ENCODE results near the gene GLUL. TPM values are rescaled to one million over a fixed set of nuclear protein-coding genes. Genes with fewer than 3 reads are reported as not detected.
"Not testable (repeated sequence)": the region's sequence is repeated elsewhere in the genome, so short reads cannot be mapped to it uniquely, and the experiment has no call there.

GLUL gene
- total RNA-seq, 2 donors from 2014 or later, result 85.5 to 136 TPM

- H3K4me3 Mint-ChIP-seq, result peak overlapping the region; percentile 99
- peaks cover 33% of the 10 kb centered on the region for H3K36me3 Mint-ChIP-seq
- peak overlapping the region in 1 of 2 donors; percentile 24 for H3K27ac Mint-ChIP-seq
- H3K27me3 Mint-ChIP-seq, result no peaks in the 10 kb centered on the region
- ATAC-seq, result no peak
- DNase-seq (ENCODE audit: low spot score), result no peak
- H3K9me3 Mint-ChIP-seq, result no peaks in the 10 kb centered on the region
- peaks cover 25 to 27% of the 10 kb centered on the region in 2 donors for H3K4me1 Mint-ChIP-seq (ENCODE audit: low read depth in 2 of 2)
These were observed 3.0 kb downstream of the GLUL start for GRCh38 chr1:182388392-182389134.

GRCh38 chr1:182387566-182387965 is 4.0 kb downstream of the GLUL start:
- no peaks in the 10 kb centered on the region for H3K27me3 Mint-ChIP-seq
- no peaks in the 10 kb centered on the region for H3K9me3 Mint-ChIP-seq
- ATAC-seq (no peak), DNase-seq (ENCODE audit: low spot score) (no peak)
- H3K4me1 Mint-ChIP-seq (ENCODE audit: low read depth in 2 of 2), result peaks cover 22% of the 10 kb centered on the region in 2 donors
- no peak overlapping the region for H3K27ac Mint-ChIP-seq
- H3K36me3 Mint-ChIP-seq, result peaks cover 33% of the 10 kb centered on the region
- H3K4me3 Mint-ChIP-seq, result no peak overlapping the region

DNA sequence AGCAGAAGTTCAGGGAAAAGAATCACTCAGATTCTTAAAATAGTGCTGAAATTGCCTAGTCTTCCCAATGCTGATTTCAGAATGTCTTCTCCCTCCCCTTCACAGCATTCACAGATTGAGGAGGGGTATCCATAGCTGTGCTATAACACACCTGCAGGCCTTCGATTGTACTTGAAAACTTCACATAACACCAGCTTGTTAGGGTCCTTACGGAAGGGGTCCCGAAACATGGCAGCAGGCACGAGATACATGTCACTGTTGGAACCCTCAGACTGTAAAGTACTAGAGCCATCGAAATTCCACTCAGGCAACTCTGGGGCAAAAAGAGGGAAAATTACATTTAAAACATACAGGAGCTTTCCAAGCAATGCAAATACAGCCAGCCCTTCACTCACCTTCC is 4.6 kb downstream of the GLUL start:
- Mint-ChIP-seq H3K36me3 (peaks cover 33% of the 10 kb centered on the region), H3K9me3 (no peaks in the 10 kb centered on the region), H3K27ac (no peak overlapping the region), H3K4me1 (ENCODE audit: low read depth in 2 of 2) (peaks cover 21 to 22% of the 10 kb centered on the region in 2 donors), H3K4me3 (no peak overlapping the region), H3K27me3 (no peaks in the 10 kb centered on the region)
- ATAC-seq (no peak), DNase-seq (ENCODE audit: low spot score) (no peak)

GRCh38 chr1:182385885-182386853 is 5.4 kb downstream of the GLUL start:
- DNase-seq (ENCODE audit: low spot score) (no peak), ATAC-seq (no peak)
- Mint-ChIP-seq H3K4me1 (ENCODE audit: low read depth in 2 of 2) (peaks cover 20 to 21% of the 10 kb centered on the region in 2 donors), H3K4me3 (no peak overlapping the region), H3K27me3 (no peaks in the 10 kb centered on the region), H3K27ac (no peak overlapping the region), H3K36me3 (peaks cover 33% of the 10 kb centered on the region), H3K9me3 (no peaks in the 10 kb centered on the region)

DNA sequence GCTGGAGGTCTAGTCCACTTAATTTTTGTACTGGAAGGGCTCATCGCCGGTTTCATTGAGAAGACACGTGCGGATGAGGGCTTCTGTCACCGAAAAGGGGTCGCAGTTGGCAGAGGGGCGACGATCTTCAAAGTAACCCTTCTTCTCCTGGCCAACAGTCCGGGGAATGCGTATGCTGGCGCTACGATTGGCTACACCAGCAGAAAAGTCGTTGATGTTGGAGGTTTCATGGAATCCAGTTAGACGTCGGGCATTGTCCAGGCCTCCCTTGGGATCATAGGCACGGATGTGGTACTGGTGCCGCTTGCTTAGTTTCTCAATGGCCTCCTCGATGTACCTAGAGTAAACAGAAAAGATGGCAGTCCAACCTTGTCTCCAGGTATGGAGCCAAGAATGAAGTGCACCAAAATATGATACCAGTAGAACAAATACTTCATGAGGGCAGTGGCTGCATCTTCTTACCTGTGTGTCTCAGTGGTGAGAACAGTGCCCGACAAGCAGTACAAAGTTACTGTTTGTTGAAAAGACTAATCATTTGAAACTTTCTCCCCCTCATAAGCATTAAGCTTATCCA is 7.1 kb downstream of the GLUL start:
- H3K27ac Mint-ChIP-seq, result no peak overlapping the region
- H3K4me3 Mint-ChIP-seq, result no peak overlapping the region
- peaks cover 7 to 11% of the 10 kb centered on the region in 2 donors for H3K4me1 Mint-ChIP-seq (ENCODE audit: low read depth in 2 of 2)
- ATAC-seq (no peak), DNase-seq (ENCODE audit: low spot score) (no peak)
- H3K27me3 Mint-ChIP-seq, result no peaks in the 10 kb centered on the region
- H3K36me3 Mint-ChIP-seq, result peaks cover 33% of the 10 kb centered on the region
- H3K9me3 Mint-ChIP-seq, result no peaks in the 10 kb centered on the region

DNA sequence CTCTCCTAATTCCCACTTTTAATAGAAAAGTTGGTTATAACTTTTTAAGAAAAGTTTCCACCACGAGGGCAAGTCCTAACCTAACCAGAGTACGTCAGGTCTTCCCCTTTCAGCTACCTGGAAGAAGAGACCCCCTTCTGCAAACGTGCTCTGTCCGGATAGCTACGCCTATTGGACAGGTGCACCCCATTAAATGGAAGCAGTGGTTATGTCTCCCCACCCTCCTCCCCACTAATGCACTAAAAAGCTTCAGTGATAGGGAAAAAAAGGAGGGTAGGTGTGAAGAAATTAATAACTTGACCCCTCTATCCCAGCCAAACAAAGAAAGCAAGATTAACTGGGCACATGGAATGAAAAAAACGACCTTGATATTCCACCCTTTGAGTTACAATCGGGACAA is 7.7 kb downstream of the GLUL start:
- H3K9me3 Mint-ChIP-seq, result no peaks in the 10 kb centered on the region

DNA sequence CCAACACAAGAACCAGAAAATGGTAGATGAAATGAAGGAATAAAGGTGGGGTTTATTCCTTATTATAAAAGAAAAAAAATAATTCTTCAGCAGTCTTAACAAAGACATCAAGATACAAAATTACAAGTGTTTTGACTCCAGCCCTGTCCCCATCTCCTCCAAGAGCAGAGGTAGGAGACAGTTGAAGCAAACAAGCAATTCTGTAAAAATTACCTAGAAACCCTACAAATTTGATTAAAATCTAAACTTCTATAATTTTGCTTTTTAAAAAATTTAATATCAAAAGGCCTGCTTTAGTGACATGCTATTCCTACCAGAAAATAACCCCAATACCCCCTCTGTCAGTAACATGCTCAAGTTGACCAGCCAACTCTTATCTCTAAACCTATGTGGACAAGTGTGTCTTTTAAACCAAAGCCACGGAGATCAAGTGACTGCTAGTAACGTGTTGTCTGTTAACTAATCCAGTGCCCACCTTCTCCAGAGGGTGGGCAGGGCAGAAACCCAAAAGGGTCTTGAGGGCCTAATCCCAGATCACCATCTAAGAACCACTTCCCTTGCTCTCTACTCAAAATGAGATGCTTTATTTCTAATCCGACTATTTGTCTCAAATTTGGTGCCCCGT is 8.4 kb downstream of the GLUL start:
- Mint-ChIP-seq H3K27ac (no peak overlapping the region), H3K36me3 (peaks cover 28% of the 10 kb centered on the region), H3K4me1 (ENCODE audit: low read depth in 2 of 2) (no peaks in the 10 kb centered on the region), H3K27me3 (no peaks in the 10 kb centered on the region), H3K4me3 (no peak overlapping the region), H3K9me3 (no peaks in the 10 kb centered on the region)
- DNase-seq (ENCODE audit: low spot score) (no peak), ATAC-seq (no peak)

More for the DNA sequence above, 7.7 kb downstream of the GLUL start:
- H3K4me1 Mint-ChIP-seq (ENCODE audit: low read depth in 2 of 2), result peaks cover 4 to 6% of the 10 kb centered on the region in 2 donors
- no peaks in the 10 kb centered on the region for H3K27me3 Mint-ChIP-seq
- peaks cover 33% of the 10 kb centered on the region for H3K36me3 Mint-ChIP-seq
- H3K4me3 Mint-ChIP-seq, result no peak overlapping the region
- DNase-seq (ENCODE audit: low spot score), result no peak
- no peak overlapping the region for H3K27ac Mint-ChIP-seq
- no peak for ATAC-seq

DNA sequence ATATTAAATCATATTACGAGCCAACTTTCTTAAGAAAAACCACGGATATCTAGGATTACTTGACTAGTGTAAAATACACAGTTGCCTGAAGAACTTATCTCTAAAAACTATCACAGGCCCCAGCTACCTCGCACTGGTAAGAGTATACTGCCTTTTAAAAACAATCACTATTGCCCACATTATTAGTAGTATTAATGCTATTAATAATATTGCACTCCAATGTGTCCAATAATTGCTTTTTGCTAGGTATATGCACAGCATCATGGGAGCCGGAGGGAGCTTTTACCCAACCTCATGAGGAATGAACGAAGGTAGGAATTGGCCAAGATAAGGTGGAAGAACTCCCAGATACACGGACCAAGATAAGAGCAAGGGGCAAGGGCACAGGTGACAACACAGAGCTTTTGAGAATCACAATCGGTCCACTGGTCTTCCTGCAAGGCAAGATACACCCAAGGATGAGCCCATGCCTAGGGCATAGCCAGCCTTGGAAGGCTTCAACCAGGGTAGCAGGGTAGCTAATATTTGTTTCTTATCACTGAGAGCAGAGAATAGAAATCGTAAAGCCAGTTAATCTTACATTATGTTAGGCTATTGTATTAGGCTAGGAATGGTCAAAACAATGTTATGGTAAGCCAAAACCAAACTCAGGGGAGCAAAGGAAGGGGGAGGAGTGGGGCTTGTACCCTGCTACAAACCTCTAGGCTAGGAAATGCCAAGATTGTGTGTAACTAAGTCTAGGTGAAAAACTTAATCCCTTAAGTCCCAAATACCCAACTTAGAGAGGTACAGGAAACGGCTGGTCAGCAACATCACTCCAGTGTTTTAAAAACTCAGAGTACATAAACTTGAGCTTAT is 9.4 kb downstream of the GLUL start:
- Mint-ChIP-seq H3K4me1 (ENCODE audit: low read depth in 2 of 2) (no peaks in the 10 kb centered on the region), H3K9me3 (no peaks in the 10 kb centered on the region), H3K36me3 (peaks cover 21% of the 10 kb centered on the region), H3K27ac (no peak overlapping the region), H3K27me3 (no peaks in the 10 kb centered on the region), H3K4me3 (no peak overlapping the region)
- peak in 1 of 2 donors; percentile 9 for ATAC-seq
- no peak for DNase-seq (ENCODE audit: low spot score)

DNA sequence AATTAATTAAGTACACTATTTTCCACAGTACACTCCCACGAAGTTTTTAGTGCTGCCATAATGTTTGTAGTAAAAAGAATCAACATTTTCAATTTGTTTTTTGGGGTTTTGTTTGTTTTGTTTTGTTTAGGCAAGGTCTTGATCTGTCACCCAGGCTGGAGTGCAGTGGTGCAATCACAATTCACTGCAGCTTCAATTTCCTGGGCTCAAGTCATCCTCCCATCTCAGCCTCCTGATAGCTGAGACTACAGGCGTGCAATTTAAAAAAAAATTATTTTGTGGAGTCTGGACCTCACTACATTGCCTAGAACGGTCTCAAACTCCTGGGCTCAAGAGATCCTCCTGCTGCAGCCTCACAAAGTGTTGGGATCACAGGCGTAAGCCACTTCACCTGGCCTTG is 11.4 kb downstream of the GLUL start:
- ATAC-seq, result no peak
- H3K9me3 Mint-ChIP-seq, result no peaks in the 10 kb centered on the region
- H3K36me3 Mint-ChIP-seq, result peaks cover 7% of the 10 kb centered on the region
- H3K27ac Mint-ChIP-seq, result no peak overlapping the region
- H3K4me3 Mint-ChIP-seq, result no peak overlapping the region
- no peaks in the 10 kb centered on the region for H3K27me3 Mint-ChIP-seq
- DNase-seq (ENCODE audit: low spot score), result no peak
- no peaks in the 10 kb centered on the region for H3K4me1 Mint-ChIP-seq (ENCODE audit: low read depth in 2 of 2)

GRCh38 chr1:182379781-182380180 is 11.8 kb downstream of the GLUL start:
- H3K27ac Mint-ChIP-seq; H3K36me3 Mint-ChIP-seq; H3K27me3 Mint-ChIP-seq; ATAC-seq; DNase-seq (ENCODE audit: low spot score); H3K9me3 Mint-ChIP-seq; H3K4me3 Mint-ChIP-seq; H3K4me1 Mint-ChIP-seq (ENCODE audit: low read depth in 2 of 2): not testable (repeated sequence)

DNA sequence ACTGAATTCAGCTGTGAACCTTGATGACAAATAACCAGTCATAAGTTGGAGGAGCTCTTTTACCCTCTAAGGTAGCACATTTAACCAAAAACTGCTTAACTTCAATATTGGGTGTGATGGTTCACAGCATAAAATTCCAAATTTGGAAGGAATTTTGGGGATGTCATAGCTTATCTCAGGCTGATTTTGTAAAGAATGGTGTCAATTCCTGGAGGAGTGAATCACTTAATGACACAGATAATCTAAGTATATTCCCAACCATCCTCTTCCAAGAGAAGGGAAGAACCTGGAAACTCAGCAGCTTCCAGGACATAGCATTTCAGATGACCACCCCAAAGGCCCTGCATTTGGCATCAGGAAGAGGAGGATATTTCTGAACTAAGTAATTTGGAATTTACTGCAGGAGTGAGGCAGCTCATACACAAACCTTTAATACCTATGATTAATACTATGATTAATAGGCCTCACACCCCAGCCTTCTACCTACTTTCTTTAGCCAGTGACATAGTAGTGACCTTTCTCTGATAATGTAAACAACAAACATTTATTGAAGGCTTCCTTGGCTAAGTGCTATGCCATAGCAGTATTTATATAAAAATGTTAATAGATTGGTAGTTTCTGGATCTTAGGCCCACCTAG is 14.5 kb downstream of the GLUL start:
- H3K27me3 Mint-ChIP-seq, result peaks cover 0 to 2% of the 10 kb centered on the region in 2 donors
- no peak overlapping the region for H3K27ac Mint-ChIP-seq
- no peaks in the 10 kb centered on the region for H3K4me1 Mint-ChIP-seq (ENCODE audit: low read depth in 2 of 2)
- no peaks in the 10 kb centered on the region for H3K9me3 Mint-ChIP-seq
- H3K4me3 Mint-ChIP-seq, result no peak overlapping the region
- no peaks in the 10 kb centered on the region for H3K36me3 Mint-ChIP-seq
- no peak for DNase-seq (ENCODE audit: low spot score)
- no peak for ATAC-seq

- Mint-ChIP-seq H3K4me3 (no peak overlapping the region), H3K27ac (no peak overlapping the region), H3K36me3 (no peaks in the 10 kb centered on the region), H3K27me3 (peaks cover 0 to 2% of the 10 kb centered on the region in 2 donors), H3K9me3 (no peaks in the 10 kb centered on the region), H3K4me1 (ENCODE audit: low read depth in 2 of 2) (no peaks in the 10 kb centered on the region)
- ATAC-seq (no peak), DNase-seq (ENCODE audit: low spot score) (no peak)
These were observed 17.3 kb downstream of the GLUL start for GRCh38 chr1:182374101-182374834.

Data from natural killer cell treated with Interleukin-12 subunit alpha and Interleukin-12 subunit beta and Interleukin-15 and Interleukin-18, amount 100 ng/mL, for 72 hours (primary cell).